Measurements from ENCODE around the gene PTPRD.

The PTPRD gene

GRCh38 chr9:9522406-9522805 is 1090.4 kb downstream of the PTPRD start:
- H3K79me2 ChIP-seq (ENCODE audit: control insufficient read depth, low read length), result no peaks in the 10 kb centered on the region
- no peak overlapping the region for H3K4me2 ChIP-seq (ENCODE audit: low read length)
- H3K27me3 ChIP-seq (ENCODE audit: control insufficient read depth, low read length), result no peaks in the 10 kb centered on the region
- H3K9me2 ChIP-seq (replicated peaks; ENCODE audit: control insufficient read depth, low read length), result no peaks in the 10 kb centered on the region
- no peaks in the 10 kb centered on the region for H3K9me3 ChIP-seq (ENCODE audit: control insufficient read depth, insufficient read depth, low read length)
- no peak overlapping the region for H3K4me3 ChIP-seq (ENCODE audit: low read length)
- no peaks in the 10 kb centered on the region for H3K4me1 ChIP-seq (ENCODE audit: control insufficient read depth, low read length)
- H3K27ac ChIP-seq (ENCODE audit: low read depth, low read length), result no peak overlapping the region
- no peaks in the 10 kb centered on the region for H3K36me3 ChIP-seq (ENCODE audit: control insufficient read depth, low read length)
- H4K20me1 ChIP-seq (ENCODE audit: control insufficient read depth, insufficient read depth, low read depth, low read length), result no peaks in the 10 kb centered on the region
- H3F3A ChIP-seq (ENCODE audit: control insufficient read depth, insufficient read depth), result no peaks in the 10 kb centered on the region
- TF ChIP-seq CTCF (IDR thresholded peaks at IDR 0.05; ENCODE audit: low read depth, low read length, poor library complexity, severe bottlenecking), result no peak
- no peak for TF ChIP-seq EZH2phosphoT487 (IDR thresholded peaks at IDR 0.05; ENCODE audit: borderline replicate concordance, low read length)

GRCh38 chr9:9521033-9521779 is 1091.6 kb downstream of the PTPRD start:
- Histone ChIP-seq H3K4me2 (ENCODE audit: low read length) (no peak overlapping the region), H4K20me1 (ENCODE audit: control insufficient read depth, insufficient read depth, low read depth, low read length) (no peaks in the 10 kb centered on the region), H3K27me3 (ENCODE audit: control insufficient read depth, low read length) (no peaks in the 10 kb centered on the region), H3K79me2 (ENCODE audit: control insufficient read depth, low read length) (no peaks in the 10 kb centered on the region), H3K9me3 (ENCODE audit: control insufficient read depth, insufficient read depth, low read length) (no peaks in the 10 kb centered on the region), H3K27ac (ENCODE audit: low read depth, low read length) (no peak overlapping the region), H3K4me1 (ENCODE audit: control insufficient read depth, low read length) (no peaks in the 10 kb centered on the region), H3K9me2 (replicated peaks; ENCODE audit: control insufficient read depth, low read length) (no peaks in the 10 kb centered on the region), H3K4me3 (ENCODE audit: low read length) (no peak overlapping the region), H3F3A (ENCODE audit: control insufficient read depth, insufficient read depth) (no peaks in the 10 kb centered on the region), H3K36me3 (ENCODE audit: control insufficient read depth, low read length) (no peaks in the 10 kb centered on the region)
- no peak for TF ChIP-seq CTCF (IDR thresholded peaks at IDR 0.05; ENCODE audit: low read depth, low read length, poor library complexity, severe bottlenecking)
- no peak for TF ChIP-seq EZH2phosphoT487 (IDR thresholded peaks at IDR 0.05; ENCODE audit: borderline replicate concordance, low read length)

GRCh38 chr9:9504869-9505268 is 1107.9 kb downstream of the PTPRD start:
- Histone ChIP-seq H3K27me3 (ENCODE audit: control insufficient read depth, low read length) (no peaks in the 10 kb centered on the region), H3K4me3 (ENCODE audit: low read length) (no peak overlapping the region), H3K9me3 (ENCODE audit: control insufficient read depth, insufficient read depth, low read length) (no peaks in the 10 kb centered on the region), H3K4me2 (ENCODE audit: low read length) (no peak overlapping the region), H3K79me2 (ENCODE audit: control insufficient read depth, low read length) (no peaks in the 10 kb centered on the region), H4K20me1 (ENCODE audit: control insufficient read depth, insufficient read depth, low read depth, low read length) (no peaks in the 10 kb centered on the region), H3K27ac (ENCODE audit: low read depth, low read length) (no peak overlapping the region), H3K36me3 (ENCODE audit: control insufficient read depth, low read length) (no peaks in the 10 kb centered on the region), H3K4me1 (ENCODE audit: control insufficient read depth, low read length) (no peaks in the 10 kb centered on the region), H3K9me2 (replicated peaks; ENCODE audit: control insufficient read depth, low read length) (no peaks in the 10 kb centered on the region), H3F3A (ENCODE audit: control insufficient read depth, insufficient read depth) (no peaks in the 10 kb centered on the region)
- TF ChIP-seq CTCF (IDR thresholded peaks at IDR 0.05; ENCODE audit: low read depth, low read length, poor library complexity, severe bottlenecking), result no peak
- no peak for TF ChIP-seq EZH2phosphoT487 (IDR thresholded peaks at IDR 0.05; ENCODE audit: borderline replicate concordance, low read length)

Measured in DOHH2 (cell line).